Stimulated activated CD4-positive, alpha-beta T cell treated with anti-CD3 and anti-CD28 coated beads, Interleukin-15, amount 100 ng/mL, for 48 hours (primary cell): Measurements from ENCODE around the gene PSKH1.
"Not testable (repeated sequence)": the region's sequence is repeated elsewhere in the genome, so short reads cannot be mapped to it uniquely, and the experiment has no call there.

Experiments
- DNase-seq, 2 donors: peaks; one replicate each; pipeline ENCODE4 v3.0.0-alpha.2; 2020; ENCODE audit warnings: low read depth in 2 of 2

PSKH1 gene

DNA sequence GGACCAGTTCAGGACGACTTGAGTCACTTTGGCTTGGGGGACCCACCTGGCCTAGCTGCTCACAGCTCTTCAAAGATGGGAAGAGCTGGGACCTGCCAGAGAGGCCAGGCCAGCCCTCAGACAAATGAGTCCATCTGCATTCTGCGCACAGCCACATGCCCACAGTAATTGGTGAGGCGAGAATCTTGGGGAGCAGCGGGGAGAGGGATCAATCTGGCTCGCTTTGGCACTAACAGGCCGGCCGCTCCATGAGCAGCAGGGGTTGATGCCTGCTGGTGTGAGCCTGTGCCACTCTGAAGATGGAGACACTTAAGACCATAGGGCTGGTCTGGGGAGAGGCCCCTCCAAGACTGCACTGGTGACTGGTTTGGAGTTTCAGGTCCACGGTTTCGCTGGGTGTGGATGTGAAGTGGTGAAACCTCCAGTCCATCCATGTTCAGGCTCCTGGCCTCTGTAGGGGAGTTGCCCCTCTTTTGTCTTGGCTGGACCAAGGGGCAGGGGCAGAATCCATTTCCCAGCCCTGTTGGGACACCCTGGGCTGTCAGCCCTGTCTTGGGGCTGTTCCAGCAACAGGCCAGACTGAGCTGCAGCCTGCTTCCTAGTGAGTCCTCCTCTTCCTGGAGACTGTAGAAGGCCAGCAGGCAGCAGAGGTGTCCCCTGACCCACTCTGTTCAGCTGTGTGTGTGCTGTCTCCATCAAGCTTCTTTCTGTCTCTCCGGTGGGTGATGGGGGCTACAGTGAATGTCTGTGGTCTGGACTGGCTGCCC, 31.3 kb downstream of the PSKH1 start:
- DNase-seq = no peak

DNA sequence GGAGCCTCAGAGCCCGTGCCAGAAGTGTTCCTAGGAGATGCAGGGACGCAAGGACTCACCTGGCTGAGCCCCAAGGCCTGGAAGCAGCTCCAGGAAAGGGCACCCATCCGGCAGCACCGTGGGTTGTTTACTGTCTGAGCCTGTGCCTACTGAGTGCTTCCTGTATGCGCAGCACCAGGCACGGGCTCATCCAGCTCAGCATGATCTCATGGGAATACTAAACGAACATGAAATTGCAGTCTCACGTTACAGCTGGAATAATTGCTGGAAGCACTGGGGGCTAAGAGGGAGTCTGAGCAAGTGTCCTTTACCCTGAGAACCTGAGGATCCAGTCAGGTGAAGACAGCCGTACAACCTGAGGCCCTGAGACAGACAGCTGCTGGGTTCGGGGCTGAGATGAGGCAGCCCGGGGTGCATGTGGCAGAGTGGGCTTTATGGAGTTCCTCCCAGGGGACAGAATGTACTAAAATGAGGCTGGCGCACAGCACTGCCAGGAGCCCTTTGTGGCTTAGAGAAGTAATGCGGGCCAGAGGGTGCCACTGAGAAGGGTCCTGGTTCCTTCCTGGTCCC, 33.2 kb downstream of the PSKH1 start:
- no peak for DNase-seq

DNA sequence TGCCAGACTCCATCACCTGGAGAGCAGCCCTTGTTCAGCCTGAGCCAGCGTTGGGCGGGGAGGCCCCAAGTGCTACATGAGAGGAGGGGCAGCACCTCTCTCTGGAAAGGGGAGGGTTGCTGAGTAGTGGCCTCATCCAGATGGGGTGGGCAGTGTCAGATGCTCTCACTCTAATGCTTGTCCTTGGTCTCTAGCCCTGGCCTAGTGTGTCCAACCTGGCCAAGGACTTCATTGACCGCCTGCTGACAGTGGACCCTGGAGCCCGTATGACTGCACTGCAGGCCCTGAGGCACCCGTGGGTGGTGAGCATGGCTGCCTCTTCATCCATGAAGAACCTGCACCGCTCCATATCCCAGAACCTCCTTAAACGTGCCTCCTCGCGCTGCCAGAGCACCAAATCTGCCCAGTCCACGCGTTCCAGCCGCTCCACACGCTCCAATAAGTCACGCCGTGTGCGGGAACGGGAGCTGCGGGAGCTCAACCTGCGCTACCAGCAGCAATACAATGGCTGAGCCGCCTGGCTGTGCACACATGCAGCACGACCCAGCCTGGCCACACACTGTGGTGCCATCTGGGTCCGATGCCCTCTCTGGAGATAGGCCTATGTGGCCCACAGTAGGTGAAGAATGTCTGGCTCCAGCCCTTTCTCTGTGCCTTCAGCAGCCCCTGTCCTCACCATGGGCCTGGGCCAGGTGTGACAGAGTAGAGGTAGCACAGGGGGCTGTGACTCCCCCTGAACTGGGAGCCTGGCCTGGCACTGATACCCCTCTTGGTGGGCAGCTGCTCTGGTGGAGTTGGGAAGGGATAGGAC, 34.3 kb downstream of the PSKH1 start:
- DNase-seq = no peak

DNA sequence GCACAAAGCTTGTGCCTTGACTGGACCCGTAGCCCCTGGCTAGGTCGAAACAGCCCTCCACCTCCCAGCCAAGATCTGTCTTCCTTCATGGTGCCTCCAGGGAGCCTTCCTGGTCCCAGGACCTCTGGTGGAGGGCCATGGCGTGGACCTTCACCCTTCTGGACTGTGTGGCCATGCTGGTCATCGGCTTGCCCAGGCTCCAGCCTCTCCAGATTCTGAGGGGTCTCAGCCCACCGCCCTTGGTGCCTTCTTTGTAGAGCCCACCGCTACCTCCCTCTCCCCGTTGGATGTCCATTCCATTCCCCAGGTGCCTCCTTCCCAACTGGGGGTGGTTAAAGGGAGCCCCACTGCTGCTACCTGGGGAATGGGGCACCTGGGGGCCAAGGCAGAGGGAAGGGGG, 35.1 kb downstream of the PSKH1 start:
- no peak for DNase-seq

DNA sequence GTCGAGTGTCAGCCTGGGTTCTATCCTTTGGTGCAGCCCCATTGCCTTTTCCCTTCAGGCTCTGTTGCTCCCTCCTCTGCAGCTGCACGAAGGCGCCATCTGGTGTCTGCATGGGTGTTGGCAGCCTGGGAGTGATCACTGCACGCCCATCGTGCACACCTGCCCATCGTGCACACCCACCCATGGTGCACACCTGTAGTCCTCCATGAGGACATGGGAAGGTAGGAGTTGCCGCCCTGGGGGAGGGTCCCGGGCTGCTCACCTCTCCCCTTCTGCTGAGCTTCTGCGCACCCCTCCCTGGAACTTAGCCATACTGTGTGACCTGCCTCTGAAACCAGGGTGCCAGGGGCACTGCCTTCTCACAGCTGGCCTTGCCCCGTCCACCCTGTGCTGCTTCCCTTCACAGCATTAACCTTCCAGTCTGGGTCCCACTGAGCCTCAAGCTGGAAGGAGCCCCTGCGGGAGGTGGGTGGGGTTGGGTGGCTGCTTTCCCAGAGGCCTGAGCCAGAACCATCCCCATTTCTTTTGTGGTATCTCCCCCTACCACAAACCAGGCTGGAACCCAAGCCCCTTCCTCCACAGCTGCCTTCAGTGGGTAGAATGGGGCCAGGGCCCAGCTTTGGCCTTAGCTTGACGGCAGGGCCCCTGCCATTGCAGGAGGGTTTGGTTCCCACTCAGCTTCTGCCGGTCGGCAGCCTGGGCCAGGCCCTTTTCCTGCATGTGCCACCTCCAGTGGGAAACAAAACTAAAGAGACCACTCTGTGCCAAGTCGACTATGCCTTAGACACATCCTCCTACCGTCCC, 35.7 kb downstream of the PSKH1 start:
- peak; percentile 63 to 71 for DNase-seq

DNA sequence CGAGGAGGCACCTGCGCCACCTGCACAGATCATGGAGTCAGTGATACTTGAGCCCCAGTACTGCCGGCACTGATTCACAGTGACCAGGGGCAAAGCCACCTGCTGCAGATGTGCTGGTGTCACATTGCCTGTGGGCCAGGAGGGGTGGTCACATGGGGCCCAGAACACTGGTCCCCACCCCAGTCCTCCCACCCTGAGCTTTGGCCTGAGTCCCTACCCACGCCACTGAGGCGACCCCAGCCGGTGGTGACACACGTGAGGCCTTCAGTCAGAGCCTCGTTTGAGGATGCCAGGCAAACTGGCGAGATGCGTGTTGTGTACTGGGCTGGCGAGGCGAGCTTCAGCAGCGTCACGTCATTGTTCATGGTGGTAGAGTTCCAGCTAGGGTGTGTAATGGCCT, 37.1 kb downstream of the PSKH1 start:
- DNase-seq = no peak

DNA sequence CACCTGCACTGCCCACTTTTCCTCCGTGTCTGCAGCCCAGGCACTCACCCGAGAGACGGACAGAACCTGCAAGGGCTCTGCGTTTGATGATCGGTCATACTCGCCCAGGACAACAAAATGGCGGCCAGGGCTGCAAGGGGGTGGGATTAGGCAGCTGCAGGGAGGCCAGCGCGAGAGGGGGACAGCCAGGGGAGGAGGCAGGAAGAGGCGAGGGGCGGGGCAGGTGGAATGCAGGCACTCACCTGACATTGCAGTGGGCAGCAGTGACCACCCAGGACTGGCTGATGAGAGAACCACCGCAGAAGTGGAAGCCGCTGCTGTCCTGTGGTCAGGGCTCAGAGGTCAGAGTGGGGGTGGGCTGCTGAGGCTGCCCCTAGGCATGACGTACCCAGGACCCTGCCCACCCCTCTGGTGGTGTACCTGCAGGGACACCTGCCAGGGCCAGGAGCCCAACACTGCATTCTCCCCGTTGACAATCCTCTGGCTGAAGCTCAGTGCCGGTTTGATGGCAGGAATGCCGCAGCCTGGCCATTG, 37.7 kb downstream of the PSKH1 start:
- no peak for DNase-seq

DNA sequence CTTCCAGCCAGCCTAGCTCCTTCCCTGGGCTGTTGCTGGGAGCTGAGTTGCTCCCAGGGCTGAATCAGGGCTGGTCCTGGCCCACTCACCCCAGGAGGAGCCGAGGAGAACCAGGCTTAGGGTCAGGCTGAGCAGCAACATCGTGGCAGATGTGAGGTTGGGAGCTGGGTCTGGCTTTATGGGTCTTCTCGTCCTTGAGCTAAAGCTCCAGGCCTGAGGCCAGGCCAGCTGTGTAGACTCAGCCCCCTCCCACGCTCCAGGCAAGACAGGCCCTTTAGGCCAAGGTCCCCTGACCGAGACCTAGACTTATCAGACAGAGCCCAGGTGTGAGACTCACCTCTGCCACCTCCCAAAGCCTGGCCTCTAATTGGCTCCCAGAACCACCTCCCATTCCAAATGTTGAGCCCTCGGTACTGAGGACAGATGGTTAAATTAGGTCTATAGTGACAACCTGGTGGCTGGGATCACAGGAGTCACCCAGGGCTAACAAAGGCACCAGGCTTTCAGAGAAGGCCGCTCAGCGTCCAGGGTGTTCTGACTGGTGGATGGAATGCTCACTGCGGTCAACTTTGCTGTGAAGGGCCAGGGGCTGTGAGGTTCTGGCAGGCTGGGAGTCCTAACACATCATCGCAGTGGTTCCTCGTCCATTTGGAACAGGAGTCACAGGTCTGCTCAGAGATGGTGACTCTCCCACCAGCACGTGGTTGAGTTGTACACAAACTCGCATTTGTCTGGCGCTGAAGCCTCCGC, 38.8 kb downstream of the PSKH1 start, which contains the start of gene CTRL:
Gene CTRL, minus strand, starts transcription at position 151 of the 750 bp plus-strand sequence. Its CDS starts 10 bp downstream, at position 141.
- DNase-seq = no peak

DNA sequence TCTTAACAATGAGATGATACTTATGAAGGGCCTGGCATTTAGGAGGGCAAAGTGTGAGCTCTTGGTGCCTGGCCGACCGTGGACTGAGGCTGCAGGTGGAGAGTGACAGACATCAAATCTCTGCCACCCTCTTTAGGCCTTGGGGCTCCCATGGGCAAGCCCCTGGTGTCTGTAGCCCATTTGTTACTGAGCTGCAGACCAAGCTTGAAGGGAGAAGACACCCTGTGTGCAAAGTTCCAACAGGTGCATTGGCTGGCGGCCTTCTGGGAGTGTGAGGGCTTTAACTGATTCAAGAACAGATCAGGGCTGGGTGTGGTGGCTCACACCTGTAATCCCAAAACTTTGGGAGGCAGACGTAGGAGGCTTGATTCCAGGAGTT, 39.4 kb downstream of the PSKH1 start:
- DNase-seq = no peak

DNA sequence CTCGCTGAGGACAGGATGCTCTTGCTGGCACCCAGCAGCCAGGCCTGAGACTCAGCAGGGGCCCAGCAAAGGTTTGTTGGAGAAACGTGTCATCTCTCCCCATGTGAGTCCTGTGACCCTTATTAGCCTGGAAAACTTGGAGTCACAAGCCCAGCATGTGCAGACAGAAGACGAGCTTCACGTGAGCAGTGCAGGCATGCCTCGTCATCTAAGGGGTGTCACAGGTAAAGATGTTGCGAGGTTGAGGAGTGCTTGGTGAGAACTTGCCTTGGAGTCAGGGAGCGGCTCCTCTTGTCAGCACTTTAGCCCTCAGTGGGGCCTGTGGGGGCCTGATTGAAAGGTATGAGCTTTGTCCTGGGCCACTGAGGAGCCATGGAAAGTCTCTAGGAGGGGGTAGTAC, 40.8 kb downstream of the PSKH1 start:
- DNase-seq = no peak

DNA sequence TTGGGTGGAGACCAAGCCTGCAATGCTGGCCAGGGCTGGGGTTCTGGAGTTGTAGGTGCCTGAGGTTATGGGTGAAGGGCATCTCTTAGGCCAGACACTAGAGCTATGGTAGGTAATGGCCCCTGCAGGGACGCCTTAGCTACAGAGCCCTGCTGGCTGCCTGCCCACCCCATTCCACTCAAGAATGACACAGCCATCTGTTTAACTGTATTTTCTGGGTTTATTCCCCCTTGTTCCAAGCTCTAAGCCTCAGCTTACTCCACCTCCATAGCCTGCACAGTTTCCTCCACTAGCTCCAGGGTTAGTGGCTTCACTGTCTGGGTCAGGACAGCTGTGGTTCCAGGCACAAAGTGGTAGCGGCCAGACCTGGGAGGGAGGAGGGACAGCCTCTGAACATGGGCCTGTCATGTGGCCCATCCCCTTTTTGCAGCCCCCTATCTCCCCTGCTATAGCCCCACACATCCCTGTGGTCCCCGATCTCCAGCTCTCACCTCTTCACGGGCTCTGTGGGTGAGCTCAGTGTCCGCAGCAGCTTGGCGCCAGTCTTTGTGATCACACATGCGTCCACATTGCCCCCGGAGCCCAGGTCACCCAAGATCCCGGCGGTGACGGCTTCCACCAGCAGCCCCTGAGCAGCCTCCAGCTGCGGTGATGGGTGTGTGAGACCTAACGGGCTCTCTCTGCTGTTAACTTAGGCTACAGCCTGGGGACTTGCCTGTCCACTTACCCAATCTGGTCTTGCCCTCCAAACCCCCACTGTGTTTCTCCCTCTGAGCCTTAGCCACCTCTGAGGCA, 41.4 kb downstream of the PSKH1 start:
- no peak for DNase-seq

DNA sequence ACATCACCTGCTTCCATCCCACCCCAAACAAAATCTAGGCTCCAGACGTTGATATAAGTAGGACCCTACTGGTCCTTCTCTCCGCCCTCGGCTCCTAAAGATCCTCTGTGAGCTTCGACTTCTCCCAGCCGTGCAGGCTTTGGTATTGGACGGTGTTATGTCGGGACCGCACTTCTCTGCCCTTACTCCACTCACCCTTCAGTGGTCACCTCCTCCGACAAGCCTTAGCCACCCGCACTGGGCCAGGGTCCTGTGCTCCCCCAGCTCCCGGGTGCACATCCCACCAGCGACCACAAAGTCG, 42.0 kb downstream of the PSKH1 start:
- DNase-seq = no peak

DNA sequence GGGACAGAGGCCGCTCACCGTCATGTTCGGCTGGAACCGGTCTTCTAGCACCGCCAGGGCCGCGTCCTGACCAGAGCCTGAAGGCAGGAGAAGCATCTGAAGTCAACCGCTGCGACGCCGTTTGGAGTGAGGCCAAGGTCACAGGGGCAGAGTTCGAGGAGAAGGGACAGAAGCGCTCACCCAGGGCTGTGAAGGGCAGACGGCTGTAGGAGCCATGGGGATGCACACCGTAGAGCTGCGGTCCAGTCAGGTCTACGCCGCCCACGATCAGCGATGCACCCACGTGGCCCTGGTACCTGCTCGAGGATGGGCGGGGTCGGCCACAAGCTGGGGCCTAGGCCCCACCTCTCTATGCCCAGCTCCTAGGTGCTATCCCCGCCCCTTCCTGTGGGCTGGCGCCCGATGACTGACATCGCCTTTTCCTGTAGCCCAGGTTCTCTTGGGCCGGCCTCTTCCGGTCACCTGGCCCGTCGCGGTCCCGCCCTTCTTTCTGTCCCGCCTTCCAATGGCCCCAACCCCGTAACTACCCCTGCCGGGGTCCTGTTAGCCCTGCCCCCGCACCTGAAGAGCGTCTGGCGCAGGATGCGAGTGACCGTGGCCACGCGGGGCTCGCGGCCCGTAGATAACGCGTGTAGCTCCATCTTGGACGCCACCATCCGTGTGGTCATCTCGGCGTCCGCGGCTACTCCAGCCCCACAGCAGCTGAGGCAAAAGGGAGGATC, 42.5 kb downstream of the PSKH1 start:
- DNase-seq = peak; percentile 94 to 97

DNA sequence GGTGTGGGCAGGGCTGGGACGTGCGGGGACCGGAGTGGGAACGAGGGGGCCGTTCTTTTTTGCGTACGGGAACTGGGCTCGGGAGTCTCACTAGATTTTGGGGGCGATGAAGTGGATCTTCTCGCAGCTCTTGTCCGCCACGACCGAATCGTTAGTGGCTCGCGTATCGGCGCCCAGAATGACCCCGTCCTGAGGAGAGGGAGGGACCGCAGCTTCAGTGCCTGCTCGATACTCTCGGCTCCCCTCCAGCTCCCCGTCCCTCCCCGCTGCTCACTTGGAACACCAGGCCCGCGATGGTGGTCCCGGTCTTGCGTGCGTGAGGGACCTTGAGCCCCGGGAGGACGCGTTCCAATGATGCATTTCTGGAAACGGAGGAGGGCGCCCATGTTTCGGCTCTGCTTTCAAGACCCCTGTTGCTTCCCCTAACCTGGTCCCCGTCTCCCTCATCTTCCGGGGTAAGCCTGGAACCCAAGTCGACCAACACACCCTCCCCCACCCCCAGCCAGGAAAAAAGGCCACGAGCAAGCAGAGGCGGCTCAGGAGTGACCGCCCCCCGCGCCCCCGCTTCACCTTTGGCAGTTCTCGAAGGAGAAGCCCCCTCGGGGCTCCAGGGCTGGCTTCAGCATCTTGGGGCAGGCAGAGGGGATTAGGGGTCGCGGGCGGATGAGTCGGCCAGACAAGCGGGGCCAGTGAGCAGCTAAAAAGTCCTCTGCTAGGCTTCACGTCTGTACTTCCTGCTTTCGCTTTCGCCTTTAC, 43.2 kb downstream of the PSKH1 start, which contains the start of gene PSMB10:
Gene PSMB10, minus strand, starts transcription at position 727 of the 756 bp plus-strand sequence. Its CDS starts 101 bp downstream, at position 626.
- DNase-seq = peak; percentile 40 to 66

DNA sequence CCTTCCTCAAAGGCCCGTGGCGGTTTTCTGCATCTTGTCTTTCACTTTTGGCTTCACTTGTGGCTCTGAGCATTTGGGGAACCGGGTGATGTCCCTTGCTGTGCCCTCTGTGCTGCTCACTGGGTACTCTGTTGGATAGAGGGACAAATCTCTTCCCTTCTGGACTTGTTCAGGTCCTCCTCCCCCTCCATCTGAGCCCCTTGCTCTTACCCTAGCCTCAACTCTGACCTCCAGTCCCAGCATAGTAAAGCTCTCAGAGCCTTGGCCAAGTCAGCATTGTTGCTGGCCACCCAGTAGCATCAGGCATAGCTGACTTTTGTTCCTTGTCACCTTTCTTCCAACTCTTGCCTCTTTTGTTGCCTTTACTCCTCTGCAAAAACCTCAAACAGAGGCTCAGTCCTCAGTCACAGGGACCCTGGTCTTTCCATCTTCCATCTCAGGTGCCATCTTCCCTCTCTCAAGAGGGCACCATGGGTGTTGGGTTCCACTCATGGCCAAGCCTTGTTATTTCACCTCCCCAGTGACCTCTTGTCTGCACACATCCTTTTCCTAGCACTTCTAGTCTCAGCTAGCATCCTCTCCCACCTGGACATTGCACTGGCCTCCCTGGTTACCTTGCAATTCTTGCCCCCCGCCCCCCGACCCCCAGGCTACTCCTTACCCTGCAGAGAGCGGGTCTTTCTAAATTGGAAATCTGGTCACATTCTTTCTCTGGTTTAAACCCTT, 44.0 kb downstream of the PSKH1 start:
- peak in 1 of 2 donors; percentile 69 for DNase-seq

DNA sequence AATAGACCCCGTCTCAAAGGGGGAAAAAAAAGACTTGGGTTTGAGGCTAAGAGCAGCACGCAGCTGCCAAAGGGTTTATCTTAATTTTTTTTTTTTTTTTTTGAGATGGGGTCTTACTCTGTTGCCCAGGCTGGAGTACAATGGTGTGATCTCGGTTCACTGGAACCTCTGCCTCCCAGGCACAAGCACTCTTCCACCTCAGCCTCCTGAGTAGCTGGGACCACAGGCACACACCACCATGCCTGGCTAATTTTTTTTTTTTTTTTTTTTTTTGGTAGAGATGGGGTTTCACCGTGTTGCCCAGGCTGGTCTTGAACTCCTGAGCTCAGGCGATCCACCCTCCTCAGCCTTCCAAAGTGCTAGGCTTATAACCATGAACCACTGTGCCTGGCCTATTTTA, 44.7 kb downstream of the PSKH1 start:
- not testable (repeated sequence) for DNase-seq

DNA sequence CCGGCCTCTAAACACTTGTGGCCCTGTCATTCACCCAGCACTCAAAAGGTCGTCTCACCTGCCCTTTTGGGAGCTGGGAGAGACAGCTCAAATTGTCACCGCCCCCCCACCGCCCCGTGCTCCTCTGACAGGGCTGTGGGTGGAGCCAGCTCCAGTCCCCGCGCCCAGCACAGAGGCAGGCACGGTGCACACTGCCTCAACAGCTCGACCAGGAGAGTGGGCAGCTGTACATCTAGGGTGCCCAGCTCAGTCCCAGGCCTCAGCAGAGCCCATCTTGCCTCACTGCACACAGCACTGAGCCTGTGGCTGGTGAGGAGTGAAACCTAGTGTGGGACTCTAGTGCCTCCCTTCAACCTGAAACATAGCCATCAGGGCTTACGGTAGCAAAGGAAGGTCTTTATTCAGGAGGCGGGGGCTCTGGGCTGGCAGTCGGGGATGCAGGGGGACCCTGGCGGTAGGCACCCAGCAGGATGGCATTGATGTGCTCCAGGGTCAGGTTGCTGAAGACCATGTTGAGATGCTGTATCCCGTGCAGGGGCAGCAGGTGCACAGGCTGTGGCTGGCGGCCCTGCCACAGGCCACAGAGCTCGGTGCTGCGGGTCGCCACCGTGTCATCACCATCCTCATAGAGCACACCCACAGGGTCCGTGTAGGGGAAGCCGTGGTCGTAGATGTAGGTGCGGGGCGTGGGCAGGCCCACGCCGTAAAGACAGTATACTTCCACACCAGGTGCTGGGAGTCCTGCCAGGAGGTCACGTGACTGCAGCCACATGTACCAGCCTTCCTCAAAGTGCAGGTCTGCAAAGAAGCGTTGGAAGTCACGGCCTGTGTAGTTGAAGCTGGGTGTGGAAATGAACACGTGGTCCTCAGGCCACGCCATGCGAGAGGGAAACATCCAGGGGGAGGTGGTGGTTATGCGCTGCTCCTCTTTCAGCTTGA, 46.7 kb downstream of the PSKH1 start:
- DNase-seq = peak in 1 of 2 donors; percentile 38
